Esophagus muscularis mucosa (tissue), 4 donors: Measurements from ENCODE around the gene CEP68.

ENCODE experiments used
- CTCF ChIP-seq, 3 experiments: fragments of 200-600 bp in 2 of 3; fragments of 450-650 bp in 1 of 3; sonication (generic) in 2 of 3; IDR thresholded peaks; one replicate each; pipeline ENCODE4 v1.5.1; 2017 to 2019; ENCODE audit warnings: antibody characterized with exemption in 3 of 3, mild to moderate bottlenecking in 2 of 3, moderate library complexity in 1 of 3
- EP300 ChIP-seq: sonication (generic); formaldehyde crosslinking; IDR thresholded peaks from one replicate; pipeline ENCODE4 v1.6.1; 2017; ENCODE audit warnings: antibody characterized with exemption
- POLR2A ChIP-seq: fragments of 450-650 bp; IDR thresholded peaks from one replicate; pipeline ENCODE4 v1.6.1; 2017; ENCODE audit warnings: antibody characterized with exemption, moderate library complexity, mild to moderate bottlenecking, low read depth
- POLR2AphosphoS5 ChIP-seq, 2 donors: sonication (generic); formaldehyde crosslinking; IDR thresholded peaks; one replicate each; pipeline ENCODE4 v1.6.1; 2017; ENCODE audit warnings: antibody characterized with exemption in 2 of 2

GRCh38 chr2:65112633-65113032 is 56.4 kb downstream of the CEP68 start:
- TF ChIP-seq EP300 (no peak), POLR2A (no peak), CTCF (IDR thresholded peaks at IDR 0.05) (no peak), POLR2AphosphoS5 (IDR thresholded peaks at IDR 0.05) (no peak)
